K562 (cell line): Measurements from ENCODE around the gene NCAPD2. TPM values are rescaled to one million over a fixed set of nuclear protein-coding genes. Genes with fewer than 3 reads are reported as not detected.

Source experiments
- ATAC-seq: fragments of 200-7000 bp; cut with Tn5 transposase; 3 replicates; pipeline ENCODE4 v1.9.1; 2020; ENCODE audit warnings: moderate library complexity
- BruUV-seq: library from RNA; stranded (reverse); fragments of 400-500 nt; replicated peaks from 2 replicates; lab custom pipeline; 2021; lab: Mats Ljungman, UMichigan
- CTCF ChIA-PET: fragments of 300-600 bp; formaldehyde crosslinking; extraction: SDS; loops from one replicate; lab custom pipeline; 2021; ENCODE audit warnings: low intra/inter-chr PET ratio; lab: Yijun Ruan, JAX
- POLR2A ChIA-PET: fragments of 300-600, 350-650 bp; sonication (Branson Sonifier 250); formaldehyde crosslinking; extraction: SDS; loops from one replicate; lab custom pipeline; 2021; ENCODE audit warnings: antibody characterized with exemption, inconsistent platforms; lab: Yijun Ruan, JAX
- DNase-seq, 4 experiments: peaks; one replicate each; pipeline versions ENCODE4 v3.0.0 to v3.0.0-alpha.2; 2011 to 2018; ENCODE audit warnings: low spot score in 3 of 4, mixed read lengths in 3 of 4; ENCODE audit errors: extremely low read depth in 1 of 4
- FAIRE-seq: peaks from 2 replicates; lab custom pipeline; 2011; peaks lifted over from hg19 to GRCh38; lab: Jason Lieb, UNC
- H2AFZ ChIP-seq: 2 replicates; pipeline ENCODE4 v1.6.0; 2011; ENCODE audit warnings: low read depth, low read length, control low read depth, inconsistent platforms
- H3K27ac ChIP-seq: fragments of 200-600 bp; 3 replicates; pipeline ENCODE4 v1.8.0; 2011; ENCODE audit warnings: low read depth, mild to moderate bottlenecking, control low read depth, inconsistent platforms, low read length, moderate library complexity, mixed read lengths; ENCODE audit errors: extremely low read depth
- H3K27me3 ChIP-seq, 2 experiments: fragments of 300-600 bp in 1 of 2; 2 replicates in 1 of 2; 3 replicates in 1 of 2; pipeline versions ENCODE4 v1.6.0 to v1.8.0; 2011; ENCODE audit warnings: inconsistent platforms in 2 of 2, low read length in 2 of 2, mild to moderate bottlenecking in 1 of 2, mixed read lengths in 1 of 2, moderate library complexity in 1 of 2; ENCODE audit not compliant: control insufficient read depth in 2 of 2, insufficient read depth in 2 of 2
- H3K36me3 ChIP-seq: fragments of 300-600 bp; 3 replicates; pipeline ENCODE4 v1.8.0; 2011; ENCODE audit warnings: mild to moderate bottlenecking, low read length, inconsistent platforms; ENCODE audit not compliant: control insufficient read depth, insufficient read depth
- H3K4me1 ChIP-seq, 2 experiments: fragments of 200-600 bp in 1 of 2; replicated peaks in 1 of 2; 2 replicates in 1 of 2; 3 replicates in 1 of 2; pipeline versions ENCODE4 v1.5.1 to v1.8.0; 2011; ENCODE audit warnings: inconsistent platforms in 2 of 2, low read length in 2 of 2, mild to moderate bottlenecking in 1 of 2, mixed read lengths in 1 of 2, moderate library complexity in 1 of 2; ENCODE audit not compliant: control insufficient read depth in 2 of 2, insufficient read depth in 2 of 2
- H3K4me2 ChIP-seq: 2 replicates; pipeline ENCODE4 v1.6.1; 2011; ENCODE audit warnings: low read length, control low read depth, inconsistent platforms, mixed read lengths; ENCODE audit not compliant: insufficient read depth
- H3K4me3 ChIP-seq: fragments of 200-600 bp; sonication (generic), shearing (Covaris generic); 2 replicates; pipeline ENCODE4 v1.5.1; 2016; ENCODE audit warnings: control low read depth, inconsistent platforms
- H3K79me2 ChIP-seq: fragments of 200-600 bp; 3 replicates; pipeline ENCODE4 v1.8.0; 2011; ENCODE audit warnings: low read length, inconsistent platforms; ENCODE audit not compliant: control insufficient read depth, insufficient read depth
- H3K9ac ChIP-seq, 2 experiments: 2 replicates each; pipeline versions ENCODE4 v1.6.0 to v1.6.1; 2011; ENCODE audit warnings: low read depth in 2 of 2, low read length in 2 of 2, control low read depth in 1 of 2, inconsistent platforms in 1 of 2, mild to moderate bottlenecking in 1 of 2, mixed read lengths in 1 of 2; ENCODE audit not compliant: insufficient read depth in 1 of 2
- H3K9me1 ChIP-seq: one replicate; pipeline ENCODE4 v1.6.0; 2011; ENCODE audit warnings: inconsistent platforms, mild to moderate bottlenecking, low read length, moderate library complexity; ENCODE audit not compliant: control insufficient read depth, insufficient read depth
- H3K9me3 ChIP-seq: replicated peaks from 2 replicates; pipeline ENCODE4 v1.5.1; 2011; ENCODE audit warnings: low read depth, low read length, inconsistent platforms; ENCODE audit not compliant: control insufficient read depth, insufficient read depth
- H4K20me1 ChIP-seq: replicated peaks from 2 replicates; pipeline ENCODE4 v1.6.1; 2011; ENCODE audit warnings: low read length, inconsistent platforms, mixed read lengths; ENCODE audit not compliant: control insufficient read depth, insufficient read depth
- BRCA1 ChIP-seq, 2 experiments: fragments of 450-650 bp in 1 of 2; sonication (generic) in 1 of 2; formaldehyde crosslinking in 1 of 2; IDR thresholded peaks; 2 replicates each; pipeline versions ENCODE4 v1.5.0 to v1.6.1; 2017 to 2020; ENCODE audit warnings: mild to moderate bottlenecking in 1 of 2, missing genetic modification reagents in 1 of 2
- DLX4 ChIP-seq: fragments of 250-450 bp; sonication (Bioruptor Pico); IDR thresholded peaks from 2 replicates; pipeline ENCODE4 v1.6.1; 2021; ENCODE audit warnings: mild to moderate bottlenecking
- HNRNPLL ChIP-seq: fragments of 200-400 bp; formaldehyde crosslinking; IDR thresholded peaks from 2 replicates; pipeline ENCODE4 v1.6.1; 2017; ENCODE audit warnings: low read length, low read depth, mild to moderate bottlenecking; ENCODE audit not compliant: poor library complexity, severe bottlenecking
- MEIS2 ChIP-seq: fragments of 450-650 bp; IDR thresholded peaks from 2 replicates; pipeline ENCODE4 v1.6.1; 2014; ENCODE audit warnings: mild to moderate bottlenecking; ENCODE audit not compliant: partially characterized antibody
- NR4A1 ChIP-seq, 2 experiments: fragments of 250-450 bp in 1 of 2; fragments of 450-650 bp in 1 of 2; sonication (Bioruptor Pico) in 1 of 2; IDR thresholded peaks; 2 replicates each; pipeline versions ENCODE4 v1.4.0 to v1.6.1; 2016 to 2020; ENCODE audit warnings: mild to moderate bottlenecking in 2 of 2, missing compliant biosample characterization in 1 of 2, missing genetic modification characterization in 1 of 2, moderate library complexity in 1 of 2
- OTX1 ChIP-seq: fragments of 450-650 bp; formaldehyde crosslinking; IDR thresholded peaks from 2 replicates; pipeline ENCODE4 v1.4.0; 2022; ENCODE audit warnings: mild to moderate bottlenecking
- SLC30A9 ChIP-seq: fragments of 250-450 bp; sonication (Bioruptor Pico); IDR thresholded peaks from 2 replicates; pipeline ENCODE4 v1.8.0; 2022; ENCODE audit warnings: mild to moderate bottlenecking, moderate library complexity
- SUPT5H ChIP-seq: fragments of 450-650 bp; IDR thresholded peaks from 2 replicates; pipeline ENCODE4 v1.6.1; 2016
- TAF7 ChIP-seq: fragments of 450-650 bp; IDR thresholded peaks from 2 replicates; pipeline ENCODE4 v1.6.1; 2016; ENCODE audit warnings: missing genetic modification characterization, missing compliant biosample characterization
- ZNF551 ChIP-seq: fragments of 250-450 bp; sonication (Bioruptor Pico); IDR thresholded peaks from 2 replicates; pipeline ENCODE4 v1.5.0; 2021; ENCODE audit warnings: mild to moderate bottlenecking, moderate library complexity
- ZNF57 ChIP-seq: fragments of 450-650 bp; formaldehyde crosslinking; IDR thresholded peaks from 2 replicates; pipeline ENCODE4 v1.4.0; 2020; ENCODE audit warnings: mild to moderate bottlenecking, moderate library complexity
- ZNF584 ChIP-seq: fragments of 200-800 bp; sonication (Bioruptor generic); IDR thresholded peaks from 2 replicates; pipeline ENCODE4 v1.6.1; 2016; ENCODE audit warnings: low read depth, mild to moderate bottlenecking, missing genetic modification characterization, missing compliant biosample characterization
- WGBS: fragments of 100-300 bp; shearing (Covaris generic); methylation state at CpG from one replicate; pipeline ENCODE4 v1.1.6; 2016; ENCODE audit warnings: low coverage, mixed read lengths; ENCODE audit not compliant: insufficient coverage; ENCODE audit errors: missing lambda C conversion rate; 5-methylcytosine and 5-hydroxymethylcytosine counted together
- in situ Hi-C: fragments of 300-500 bp; cut with MboI; formaldehyde crosslinking; loops from 4 replicates; pipeline ENCODE4 v1.15.0; 2018; ENCODE audit warnings: inconsistent platforms, mixed read lengths
- intact Hi-C: fragments of 100-400 bp; cut with micrococcal nuclease; formaldehyde crosslinking; loops from 2 replicates; pipeline ENCODE4 v1.14.2; 2022
- polyA plus RNA-seq, 8 experiments: library from polyadenylated mRNA; depleted of rRNA in 4 of 8; stranded (reverse) in 5 of 8; unstranded in 3 of 8; fragments of >200 nt; fragmentation: Nextera tagmentation in 2 of 8; fragmentation: Illumina TruSeq in 1 of 8; extraction: Ambion mirVana in 2 of 8; extraction: Trizol in 1 of 8; gene quantifications; 2 replicates each; pipeline versions ENCODE4 v1.2.1 to v1.2.3, GENCODE V29; 2011 to 2014; ENCODE audit warnings: inconsistent platforms in 1 of 8, missing spikeins in 1 of 8
- total RNA-seq, 7 experiments: library from RNA; depleted of rRNA in 6 of 7; stranded (reverse); fragments of >200 nt in 6 of 7; fragmentation: Illumina TruSeq in 2 of 7; extraction: Trizol in 2 of 7; gene quantifications; 2 replicates each; pipeline versions ENCODE4 v1.2.1 to v1.2.3, GENCODE V29; 2011 to 2021; ENCODE audit warnings: low replicate concordance in 1 of 7

Gene NCAPD2
- total and polyA plus RNA-seq, 9 of the 15 experiments (the other 6 are each of a cell fraction or from before 2014, with no cell fraction given): 16.9 to 93.7 (median 68.3) TPM

GRCh38 chr12:6548556-6548955 is 54.7 kb downstream of the NCAPD2 start:
- intact Hi-C loops: no loop called here

More at GRCh38 chr12:6548556-6548955, 54.7 kb downstream of the NCAPD2 start:
- TF ChIP-seq SUPT5H (no peak), OTX1 (CRISPR knock-in tag) (no peak), ZNF57 (CRISPR knock-in tag) (no peak), ZNF551 (CRISPR knock-in tag) (no peak), SLC30A9 (CRISPR knock-in tag) (no peak), DLX4 (no peak), HNRNPLL (no peak), NR4A1 (CRISPR knock-in tag; IDR thresholded peaks at IDR 0.05) (no peak), NR4A1 (tag; IDR thresholded peaks at IDR 0.05) (no peak), BRCA1 (IDR thresholded peaks at IDR 0.05) (no peak), BRCA1 (CRISPR knock-in tag; IDR thresholded peaks at IDR 0.05) (no peak), MEIS2 (no peak), TAF7 (tag) (no peak), ZNF584 (CRISPR knock-in tag) (no peak)
- peaks cover 27 to 59% of the 10 kb centered on the region in 2 experiments; a peak in 4 of 5 replicates for H3K4me1 ChIP-seq
- peak overlapping the region in 1 of 2 experiments; percentile 74; a peak in 1 of 4 replicates for H3K9ac ChIP-seq
- no peaks in the 10 kb centered on the region for H3K9me1 ChIP-seq
- BruUV-seq: no TSS peak
- H3K27ac ChIP-seq: no peak overlapping the region
- H3K36me3 ChIP-seq: no peaks in the 10 kb centered on the region
- CTCF ChIA-PET: no interaction called here
- no peaks in the 10 kb centered on the region for H4K20me1 ChIP-seq
- in situ Hi-C loops: no loop called here
- 69% methylated on average over 9 of the region's 26 CpGs for WGBS
- H3K4me2 ChIP-seq: no peak overlapping the region
- no peak for ATAC-seq
- no peak for FAIRE-seq
- POLR2A ChIA-PET: interaction anchor here (0.5 kb wide), 1 partner anchor 199 kb away, joined by 3 read pairs; no protein-coding TSS in a partner anchor
- DNase-seq: no peak
- no peak overlapping the region for H3K4me3 ChIP-seq
- no peaks in the 10 kb centered on the region for H3K79me2 ChIP-seq
- H3K9me3 ChIP-seq: no peaks in the 10 kb centered on the region
- H3K27me3 ChIP-seq: no peaks in the 10 kb centered on the region
- no peak overlapping the region for H2AFZ ChIP-seq
